HL-60 (cell line): ENCODE data around the gene CDC25C.

Source experiments
- DNase-seq, 2 experiments: peaks; one replicate each; pipeline ENCODE4 v3.0.0-alpha.2; 2010 to 2020; ENCODE audit warnings: low read depth in 1 of 2, low spot score in 1 of 2
- H3K27ac ChIP-seq: fragments of 250-450 bp; sonication (Bioruptor Pico); replicated peaks from 2 replicates; pipeline ENCODE4 v1.5.1; 2020; ENCODE audit warnings: mild to moderate bottlenecking, moderate library complexity
- H3K27me3 ChIP-seq: fragments of 250-450 bp; sonication (Bioruptor Pico); 2 replicates; pipeline ENCODE4 v1.5.1; 2021; ENCODE audit warnings: mild to moderate bottlenecking, moderate library complexity; ENCODE audit not compliant: insufficient read depth, poor library complexity, severe bottlenecking
- H3K4me3 ChIP-seq: replicated peaks from 2 replicates; pipeline ENCODE4 v1.5.1; 2011; ENCODE audit warnings: mild to moderate bottlenecking, control low read depth, low read length; ENCODE audit not compliant: insufficient read depth
- CTCF ChIP-seq: IDR thresholded peaks from one replicate; pipeline ENCODE4 v1.5.1; 2011; ENCODE audit warnings: low read length, control low read depth, inconsistent platforms; ENCODE audit not compliant: insufficient read depth
- GABPA ChIP-seq: IDR thresholded peaks from 2 replicates; pipeline ENCODE4 v1.6.1; 2012; ENCODE audit warnings: low read depth
- POLR2AphosphoS5 ChIP-seq: IDR thresholded peaks from 2 replicates; pipeline ENCODE4 v1.6.1; 2012; ENCODE audit warnings: low read depth
- REST ChIP-seq: IDR thresholded peaks from 2 replicates; pipeline ENCODE4 v1.6.1; 2012; ENCODE audit warnings: low read depth; ENCODE audit not compliant: insufficient replicate concordance
- SPI1 ChIP-seq: IDR thresholded peaks from 2 replicates; pipeline ENCODE4 v1.6.1; 2012; ENCODE audit warnings: low read depth, mild to moderate bottlenecking, borderline replicate concordance

The CDC25C gene

GRCh38 chr5:138240650-138241385, 90.8 kb downstream of the CDC25C start:
- H3K27ac ChIP-seq = no peak overlapping the region; the same call in 1 of the 2 replicates
- peak in 1 of 2 experiments; percentile 8 for DNase-seq
- H3K4me3 ChIP-seq = no peak overlapping the region
- TF ChIP-seq CTCF = no peak
- no peak for TF ChIP-seq SPI1
- no peaks in the 10 kb centered on the region for H3K27me3 ChIP-seq

GRCh38 chr5:138238034-138238433, 93.6 kb downstream of the CDC25C start:
- DNase-seq = no peak
- Histone ChIP-seq H3K4me3 (no peak overlapping the region), H3K27ac (no peak overlapping the region), H3K27me3 (no peaks in the 10 kb centered on the region)
- TF ChIP-seq SPI1 = no peak
- no peak for TF ChIP-seq CTCF
- TF ChIP-seq GABPA = no peak
- TF ChIP-seq POLR2AphosphoS5 = no peak
- TF ChIP-seq REST = no peak
